KMS-11 (cell line): ENCODE results near the gene ZBTB24.
A peak's percentile ranks its signal among the peaks of the same experiment; 100 is the strongest.
"Not testable (repeated sequence)": the region's sequence is repeated elsewhere in the genome, so short reads cannot be mapped to it uniquely, and the experiment has no call there.

Experiments used
- H2AFZ ChIP-seq: fragments of 200-600 bp; sonication (generic); 2 replicates; pipeline ENCODE4 v1.6.1; 2016; ENCODE audit warnings: antibody characterized with exemption, mixed run types, low read depth
- H3K27ac ChIP-seq: fragments of 200-600 bp; sonication (generic); 2 replicates; pipeline ENCODE4 v1.6.1; 2016; ENCODE audit warnings: mild to moderate bottlenecking, mixed run types
- H3K27me3 ChIP-seq: fragments of 200-600 bp; sonication (generic); 2 replicates; pipeline ENCODE4 v1.6.1; 2017; ENCODE audit warnings: mild to moderate bottlenecking, low read depth, mixed run types, moderate library complexity; ENCODE audit not compliant: insufficient read depth
- H3K36me3 ChIP-seq: fragments of 200-600 bp; sonication (generic); 2 replicates; pipeline ENCODE4 v1.6.1; 2017; ENCODE audit warnings: mild to moderate bottlenecking, mixed run types; ENCODE audit not compliant: insufficient read depth
- H3K4me1 ChIP-seq: fragments of 200-600 bp; sonication (generic); 2 replicates; pipeline ENCODE4 v1.6.1; 2016; ENCODE audit warnings: mild to moderate bottlenecking, low read depth, mixed run types; ENCODE audit not compliant: poor library complexity, severe bottlenecking
- H3K4me2 ChIP-seq: fragments of 200-600 bp; sonication (generic); 2 replicates; pipeline ENCODE4 v1.7.0; 2016; ENCODE audit warnings: mild to moderate bottlenecking, mixed run types
- H3K4me3 ChIP-seq: fragments of 200-600 bp; sonication (generic); IDR thresholded peaks from 2 replicates; pipeline ENCODE4 v1.6.1; 2017; ENCODE audit warnings: low read depth, low read length, mixed read lengths; ENCODE audit not compliant: insufficient read depth
- H3K79me2 ChIP-seq: fragments of 200-600 bp; sonication (generic); 2 replicates; pipeline ENCODE4 v1.6.1; 2016; ENCODE audit warnings: low read depth, mixed run types; ENCODE audit not compliant: insufficient read depth
- H3K9ac ChIP-seq: fragments of 200-600 bp; sonication (generic); 2 replicates; pipeline ENCODE4 v1.6.1; 2016; ENCODE audit warnings: mild to moderate bottlenecking, mixed run types
- H4K20me1 ChIP-seq: fragments of 200-600 bp; sonication (generic); 2 replicates; pipeline ENCODE4 v1.6.1; 2016; ENCODE audit warnings: mild to moderate bottlenecking, mixed run types; ENCODE audit not compliant: insufficient read depth
- TF ChIP-seq, protein P1 (sequence below): fragments of 200-600 bp; sonication (generic); conservative IDR thresholded peaks from 2 replicates; pipeline ENCODE4 v1.6.1; 2017; ENCODE audit warnings: low read depth, mild to moderate bottlenecking, antibody characterized with exemption, low read length, moderate library complexity, mixed read lengths

ZBTB24 gene

GRCh38 chr6:109461733-109462526 is 21.1 kb downstream of the ZBTB24 start:
- no peak overlapping the region for H3K27ac ChIP-seq
- no peaks in the 10 kb centered on the region for H3K27me3 ChIP-seq
- no peaks in the 10 kb centered on the region for H3K36me3 ChIP-seq
- no peak overlapping the region for H3K4me2 ChIP-seq
- no peak overlapping the region for H2AFZ ChIP-seq
- H3K4me1 ChIP-seq: peaks cover 45% of the 10 kb centered on the region
- no peak overlapping the region for H3K4me3 ChIP-seq
- H3K9ac ChIP-seq: no peak overlapping the region
- TF ChIP-seq, protein P1, sequence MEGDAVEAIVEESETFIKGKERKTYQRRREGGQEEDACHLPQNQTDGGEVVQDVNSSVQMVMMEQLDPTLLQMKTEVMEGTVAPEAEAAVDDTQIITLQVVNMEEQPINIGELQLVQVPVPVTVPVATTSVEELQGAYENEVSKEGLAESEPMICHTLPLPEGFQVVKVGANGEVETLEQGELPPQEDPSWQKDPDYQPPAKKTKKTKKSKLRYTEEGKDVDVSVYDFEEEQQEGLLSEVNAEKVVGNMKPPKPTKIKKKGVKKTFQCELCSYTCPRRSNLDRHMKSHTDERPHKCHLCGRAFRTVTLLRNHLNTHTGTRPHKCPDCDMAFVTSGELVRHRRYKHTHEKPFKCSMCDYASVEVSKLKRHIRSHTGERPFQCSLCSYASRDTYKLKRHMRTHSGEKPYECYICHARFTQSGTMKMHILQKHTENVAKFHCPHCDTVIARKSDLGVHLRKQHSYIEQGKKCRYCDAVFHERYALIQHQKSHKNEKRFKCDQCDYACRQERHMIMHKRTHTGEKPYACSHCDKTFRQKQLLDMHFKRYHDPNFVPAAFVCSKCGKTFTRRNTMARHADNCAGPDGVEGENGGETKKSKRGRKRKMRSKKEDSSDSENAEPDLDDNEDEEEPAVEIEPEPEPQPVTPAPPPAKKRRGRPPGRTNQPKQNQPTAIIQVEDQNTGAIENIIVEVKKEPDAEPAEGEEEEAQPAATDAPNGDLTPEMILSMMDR: no peak
- H3K79me2 ChIP-seq: no peaks in the 10 kb centered on the region
- no peaks in the 10 kb centered on the region for H4K20me1 ChIP-seq

GRCh38 chr6:109461205-109461604 is 21.8 kb downstream of the ZBTB24 start:
- peak overlapping the region; percentile 47; the same call in 1 of the 2 replicates for H3K4me2 ChIP-seq
- not testable (repeated sequence) for H3K27ac ChIP-seq, H3K4me3 ChIP-seq, H3K27me3 ChIP-seq, H3K9ac ChIP-seq, H3K36me3 ChIP-seq, H3K79me2 ChIP-seq, H2AFZ ChIP-seq, H4K20me1 ChIP-seq
- peaks cover 49% of the 10 kb centered on the region for H3K4me1 ChIP-seq

DNA sequence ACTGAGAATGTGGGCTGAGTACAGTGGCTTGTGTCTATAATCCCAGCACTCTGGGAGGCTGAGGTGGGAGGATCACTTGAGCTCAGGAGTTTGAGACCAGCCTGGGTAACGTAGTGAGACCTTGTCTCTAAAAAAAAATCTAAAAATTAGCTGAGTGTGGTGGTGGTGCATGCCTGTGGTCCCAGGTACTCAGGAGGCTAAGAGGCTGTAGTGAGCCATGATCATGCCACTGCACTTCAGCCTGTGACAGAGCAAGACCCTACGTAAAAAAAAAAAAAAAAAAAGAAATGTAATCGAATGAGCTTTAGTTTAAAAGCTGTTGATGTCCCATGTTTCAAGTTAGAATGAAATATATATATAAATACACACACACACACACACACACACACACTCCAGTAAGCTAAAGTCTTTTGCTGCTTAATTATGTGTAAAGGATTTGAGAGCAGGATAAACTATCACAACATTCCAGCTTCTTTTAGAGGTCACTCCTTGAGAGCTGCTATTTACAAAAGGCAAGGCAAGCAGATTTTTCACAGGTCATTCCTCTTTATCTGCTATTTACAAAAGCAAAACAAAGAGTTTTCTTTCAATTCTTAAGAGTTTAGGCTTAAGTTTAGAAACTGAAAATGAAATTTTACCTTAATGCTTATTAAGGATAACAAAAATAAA is 22.7 kb downstream of the ZBTB24 start:
- H3K9ac ChIP-seq: no peak overlapping the region
- peak overlapping the region; percentile 43 for H3K27ac ChIP-seq
- TF ChIP-seq, protein P1: no peak

GRCh38 chr6:109458774-109459531 is 24.1 kb downstream of the ZBTB24 start:
- Histone ChIP-seq H3K9ac (no peak overlapping the region; the same call in 1 of the 2 replicates), H3K4me1 (peaks cover 49% of the 10 kb centered on the region), H4K20me1 (no peaks in the 10 kb centered on the region), H3K79me2 (no peaks in the 10 kb centered on the region), H3K27ac (peak overlapping the region; percentile 43), H3K36me3 (no peaks in the 10 kb centered on the region), H3K4me3 (no peak overlapping the region), H3K4me2 (peak overlapping the region; percentile 42; the same call in 1 of the 2 replicates), H3K27me3 (no peaks in the 10 kb centered on the region), H2AFZ (no peak overlapping the region)
- TF ChIP-seq, protein P1: no peak

More for the DNA sequence above, 22.7 kb downstream of the ZBTB24 start:
- Histone ChIP-seq H3K36me3 (no peaks in the 10 kb centered on the region), H4K20me1 (no peaks in the 10 kb centered on the region), H3K27me3 (no peaks in the 10 kb centered on the region), H3K79me2 (no peaks in the 10 kb centered on the region), H3K4me3 (no peak overlapping the region), H2AFZ (no peak overlapping the region), H3K4me2 (peak overlapping the region; percentile 47; the same call in 1 of the 2 replicates), H3K4me1 (peaks cover 49% of the 10 kb centered on the region)
